ENCODE measurements around the gene NDUFB2. TPM values are rescaled to one million over a fixed set of nuclear protein-coding genes. Genes with fewer than 3 reads are reported as not detected.
"Not testable (repeated sequence)": the region's sequence is repeated elsewhere in the genome, so short reads cannot be mapped to it uniquely, and the experiment has no call there.

Gene NDUFB2
- total and polyA plus RNA-seq, 11 donors: 458 to 1,005 (median 615) TPM

DNA sequence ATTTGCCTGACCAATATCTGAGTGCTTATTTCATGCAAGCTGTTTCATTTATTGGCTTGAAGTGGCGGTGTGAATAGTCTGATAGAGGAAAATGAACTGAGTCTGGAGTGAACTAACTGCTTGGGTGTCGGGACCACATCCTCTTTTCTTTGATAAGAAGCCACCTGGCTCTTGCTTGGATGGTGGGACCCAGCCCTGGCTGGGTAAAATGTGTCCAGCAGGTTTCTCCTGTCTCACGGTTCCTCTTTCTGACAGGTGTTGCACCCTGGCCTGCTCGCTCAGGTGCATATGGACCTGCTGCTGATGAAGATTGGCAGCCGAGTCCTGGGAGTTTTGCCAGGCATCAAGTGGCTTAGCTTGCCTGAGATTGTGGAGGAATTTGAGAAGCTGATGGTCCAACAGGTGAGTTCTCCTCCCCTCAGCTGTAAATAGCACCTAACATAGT is 22.1 kb upstream of the NDUFB2 start:
- H3K4me3 ChIP-seq: no peak overlapping the region
- H3K27me3 ChIP-seq: no peaks in the 10 kb centered on the region
- H3K27ac ChIP-seq: peak overlapping the region in 2 of 12 donors; percentile 9 to 81
- H3K36me3 ChIP-seq: peaks cover 0 to 11% (median 6%) of the 10 kb centered on the region in 9 donors
- TF ChIP-seq POLR2A (IDR thresholded peaks at IDR 0.05): no peak
- TF ChIP-seq, protein P1, sequence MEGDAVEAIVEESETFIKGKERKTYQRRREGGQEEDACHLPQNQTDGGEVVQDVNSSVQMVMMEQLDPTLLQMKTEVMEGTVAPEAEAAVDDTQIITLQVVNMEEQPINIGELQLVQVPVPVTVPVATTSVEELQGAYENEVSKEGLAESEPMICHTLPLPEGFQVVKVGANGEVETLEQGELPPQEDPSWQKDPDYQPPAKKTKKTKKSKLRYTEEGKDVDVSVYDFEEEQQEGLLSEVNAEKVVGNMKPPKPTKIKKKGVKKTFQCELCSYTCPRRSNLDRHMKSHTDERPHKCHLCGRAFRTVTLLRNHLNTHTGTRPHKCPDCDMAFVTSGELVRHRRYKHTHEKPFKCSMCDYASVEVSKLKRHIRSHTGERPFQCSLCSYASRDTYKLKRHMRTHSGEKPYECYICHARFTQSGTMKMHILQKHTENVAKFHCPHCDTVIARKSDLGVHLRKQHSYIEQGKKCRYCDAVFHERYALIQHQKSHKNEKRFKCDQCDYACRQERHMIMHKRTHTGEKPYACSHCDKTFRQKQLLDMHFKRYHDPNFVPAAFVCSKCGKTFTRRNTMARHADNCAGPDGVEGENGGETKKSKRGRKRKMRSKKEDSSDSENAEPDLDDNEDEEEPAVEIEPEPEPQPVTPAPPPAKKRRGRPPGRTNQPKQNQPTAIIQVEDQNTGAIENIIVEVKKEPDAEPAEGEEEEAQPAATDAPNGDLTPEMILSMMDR (IDR thresholded peaks at IDR 0.05): no peak
- WGBS, 4 donors: 66 to 81% (median 77%) methylated on average over 5 of the region's 5 CpGs
- H3K4me1 ChIP-seq: peaks cover 0 to 37% (median 21%) of the 10 kb centered on the region in 12 donors
- intact Hi-C loops (cut with DNase I): loop anchor here in 6 of 10 donors (2.0 to 10.0 kb wide), 4 partner anchors 20 to 340 kb away; partner anchors contain the start of gene MRPS33 (in 5 of the 6)
- no peak for ATAC-seq
- H3K9me3 ChIP-seq: no peaks in the 10 kb centered on the region
- no peak for DNase-seq

DNA sequence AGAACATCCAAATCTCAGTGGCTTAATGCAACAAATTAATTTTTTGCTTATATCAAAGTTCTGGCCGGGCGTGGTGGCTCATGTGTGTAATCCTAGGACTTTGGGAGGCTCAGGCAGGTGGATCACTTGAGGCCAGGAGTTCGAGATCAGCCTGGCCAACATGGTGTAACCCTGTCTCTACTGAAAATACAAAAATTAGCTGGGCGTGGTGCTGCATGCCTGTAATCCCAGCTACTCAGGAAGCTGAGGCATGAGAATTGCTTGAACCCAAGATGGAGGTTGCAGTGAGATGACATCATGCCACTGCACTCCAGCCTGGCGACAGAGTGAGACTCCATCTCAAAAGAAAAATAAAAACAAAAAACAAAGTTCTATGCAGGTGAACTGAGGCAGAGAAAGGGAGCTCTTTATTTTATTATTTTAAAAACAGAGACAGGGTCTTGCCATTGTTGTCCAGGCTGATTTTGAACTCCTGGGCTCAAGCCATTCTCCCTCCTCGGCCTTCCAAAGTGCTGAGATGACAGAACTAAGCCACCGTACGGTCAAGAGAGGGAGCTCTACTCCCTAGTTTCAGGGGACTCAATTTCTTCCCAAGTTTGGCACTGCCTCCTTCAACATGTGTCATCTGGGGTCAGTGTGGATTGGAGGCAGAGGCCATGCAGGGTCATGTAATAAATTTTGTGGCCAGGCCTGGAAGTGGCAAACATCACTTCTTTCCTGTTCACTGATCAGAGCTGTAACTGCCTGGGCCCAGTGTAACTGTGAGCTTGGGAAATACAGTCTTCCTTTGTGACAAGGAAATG is 21.4 kb upstream of the NDUFB2 start:
- intact Hi-C loops (cut with DNase I): loop anchor here in 6 of 10 donors (2.0 to 10.0 kb wide), 4 partner anchors 20 to 340 kb away; partner anchors contain the start of gene MRPS33 (in 5 of the 6)
- WGBS, 4 donors: 58 to 61% (median 60%) methylated on average over 8 of the region's 8 CpGs
- H3K36me3 ChIP-seq: peaks cover 0 to 18% (median 8%) of the 10 kb centered on the region in 9 donors
- no peak overlapping the region for H3K4me3 ChIP-seq
- peak in 2 of 5 donors; percentile 28 to 39 for DNase-seq
- H3K27me3 ChIP-seq: no peaks in the 10 kb centered on the region
- H3K27ac ChIP-seq: peak overlapping the region in 1 of 12 donors; percentile 42
- no peaks in the 10 kb centered on the region for H3K9me3 ChIP-seq
- ATAC-seq: peak in 3 of 4 donors; percentile 53 to 77 (median 66)
- TF ChIP-seq, protein P1 (IDR thresholded peaks at IDR 0.05): peak in 10 of 12 donors; percentile 35 to 66 (median 45)
- TF ChIP-seq POLR2A (IDR thresholded peaks at IDR 0.05): no peak
- peaks cover 0 to 37% (median 21%) of the 10 kb centered on the region in 12 donors for H3K4me1 ChIP-seq

DNA sequence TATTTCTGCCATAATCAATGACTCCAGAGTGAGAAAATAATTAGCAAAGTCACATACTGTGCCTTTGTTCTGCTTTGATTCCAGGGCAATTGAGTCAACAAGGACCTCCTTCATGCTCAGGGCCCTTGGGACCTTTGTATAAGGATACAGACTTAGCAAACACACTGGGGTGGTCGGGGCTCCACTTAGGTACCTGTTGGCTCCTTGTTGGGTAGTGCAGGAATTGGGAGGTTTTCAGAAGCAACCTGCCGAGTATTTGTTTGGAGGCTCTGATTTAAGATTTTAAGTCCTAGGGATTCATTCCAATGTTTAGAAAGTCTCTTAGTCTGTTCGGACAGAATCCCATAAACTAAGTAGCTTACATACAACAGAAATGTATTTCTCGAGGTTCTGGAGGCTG is 20.8 kb upstream of the NDUFB2 start:
- peaks cover 0 to 37% (median 21%) of the 10 kb centered on the region in 12 donors for H3K4me1 ChIP-seq
- 80 to 95% (median 89%) methylated on average over 4 of the region's 4 CpGs for WGBS, 4 donors
- peak overlapping the region in 1 of 12 donors; percentile 42 for H3K27ac ChIP-seq
- TF ChIP-seq, protein P1 (IDR thresholded peaks at IDR 0.05): no peak
- TF ChIP-seq POLR2A (IDR thresholded peaks at IDR 0.05): no peak
- ATAC-seq (no peak), DNase-seq (no peak)
- H3K9me3 ChIP-seq: no peaks in the 10 kb centered on the region
- no peaks in the 10 kb centered on the region for H3K27me3 ChIP-seq
- H3K36me3 ChIP-seq: peaks cover 0 to 24% (median 13%) of the 10 kb centered on the region in 9 donors
- intact Hi-C loops (cut with DNase I): loop anchor here in 4 of 10 donors (2.0 to 10.0 kb wide), 3 partner anchors 19 to 339 kb away; partner anchors contain the start of gene MRPS33 (in 3 of the 4)
- no peak overlapping the region for H3K4me3 ChIP-seq

- 87 to 94% (median 91%) methylated on average over 3 of the region's 3 CpGs for WGBS, 4 donors
- H3K36me3 ChIP-seq: peaks cover 0 to 30% (median 18%) of the 10 kb centered on the region in 9 donors
- no peaks in the 10 kb centered on the region for H3K27me3 ChIP-seq
- intact Hi-C loops (cut with DNase I): loop anchor here in 3 of 10 donors (10.0 kb wide), 1 partner anchor 338 kb away; the partner anchor contains the start of gene MRPS33 (in 3 of the 3)
- no peak for TF ChIP-seq POLR2A (IDR thresholded peaks at IDR 0.05)
- H3K4me3 ChIP-seq: no peak overlapping the region
- H3K9me3 ChIP-seq: no peaks in the 10 kb centered on the region
- peaks cover 0 to 37% (median 21%) of the 10 kb centered on the region in 12 donors for H3K4me1 ChIP-seq
- peak overlapping the region in 1 of 12 donors; percentile 42 for H3K27ac ChIP-seq
- no peak for DNase-seq
- ATAC-seq: no peak
These were observed 20.2 kb upstream of the NDUFB2 start for GRCh38 chr7:140676306-140676705.

- H3K9me3 ChIP-seq, ATAC-seq, H3K4me3 ChIP-seq, H3K27me3 ChIP-seq, H3K27ac ChIP-seq, DNase-seq: not testable (repeated sequence)
- peaks cover 0 to 37% (median 21%) of the 10 kb centered on the region in 12 donors for H3K4me1 ChIP-seq
- 87 to 96% (median 94%) methylated on average over 11 of the region's 11 CpGs for WGBS, 4 donors
- H3K36me3 ChIP-seq: peaks cover 0 to 36% (median 24%) of the 10 kb centered on the region in 9 donors
- intact Hi-C loops (cut with DNase I): loop anchor here in 3 of 10 donors (10.0 kb wide), 1 partner anchor 338 kb away; the partner anchor contains the start of gene MRPS33 (in 3 of the 3)
These were observed 19.6 kb upstream of the NDUFB2 start for GRCh38 chr7:140676956-140677355.
